Measurements from ENCODE around the gene GRK5. TPM values are rescaled to one million over a fixed set of nuclear protein-coding genes. Genes with fewer than 3 reads are reported as not detected.

Gene GRK5
- total RNA-seq, 6 experiments from 2014 or later: 5.9 to 11.5 (median 7.9) TPM

- ATAC-seq: no peak
- H3K9me3 ChIP-seq: no peaks in the 10 kb centered on the region
- no peak overlapping the region for H3K4me3 ChIP-seq
- TF ChIP-seq CTCF (IDR thresholded peaks at IDR 0.05) (no peak), POLR2A (IDR thresholded peaks at IDR 0.05) (no peak)
- H3K27ac ChIP-seq: no peak overlapping the region
- DNase-seq: no peak
- no peaks in the 10 kb centered on the region for H3K4me1 ChIP-seq
- intact Hi-C loops (cut with DNase I): no loop called here
- WGBS (ENCODE audit: insufficient coverage, low coverage, low lambda C conversion rate, missing lambda C conversion rate): 67% methylated on average over 4 of the region's 5 CpGs
- no peaks in the 10 kb centered on the region for H3K27me3 ChIP-seq
- no peaks in the 10 kb centered on the region for H3K36me3 ChIP-seq
Observed at GRCh38 chr10:119330342-119330741, 123.0 kb downstream of the GRK5 start.

GRCh38 chr10:119331061-119331460 lies 123.7 kb downstream of the GRK5 start:
- no peak for DNase-seq
- no peak for ATAC-seq
- Histone ChIP-seq H3K27me3 (no peaks in the 10 kb centered on the region), H3K4me1 (no peaks in the 10 kb centered on the region), H3K36me3 (no peaks in the 10 kb centered on the region), H3K9me3 (no peaks in the 10 kb centered on the region), H3K4me3 (no peak overlapping the region), H3K27ac (no peak overlapping the region)
- no peak for TF ChIP-seq CTCF (IDR thresholded peaks at IDR 0.05)
- intact Hi-C loops (cut with DNase I): no loop called here
- whole genome bisulfite sequencing (ENCODE audit: insufficient coverage, low coverage, low lambda C conversion rate, missing lambda C conversion rate): 87% methylated on average over 12 of the region's 15 CpGs

- Histone ChIP-seq H3K27ac (no peak overlapping the region), H3K4me1 (no peaks in the 10 kb centered on the region), H3K9me3 (no peaks in the 10 kb centered on the region), H3K36me3 (no peaks in the 10 kb centered on the region), H3K4me3 (no peak overlapping the region), H3K27me3 (no peaks in the 10 kb centered on the region)
- TF ChIP-seq CTCF (IDR thresholded peaks at IDR 0.05): no peak
- TF ChIP-seq POLR2A (IDR thresholded peaks at IDR 0.05): no peak
- 95% methylated on average over 3 of the region's 8 CpGs for WGBS (ENCODE audit: insufficient coverage, low coverage, low lambda C conversion rate, missing lambda C conversion rate)
- no peak for ATAC-seq
- no peak for DNase-seq
- intact Hi-C loops (cut with DNase I): no loop called here
Observed at GRCh38 chr10:119333146-119333792, 125.9 kb downstream of the GRK5 start.

- Histone ChIP-seq H3K36me3 (no peaks in the 10 kb centered on the region), H3K27me3 (no peaks in the 10 kb centered on the region), H3K27ac (peak overlapping the region in 1 of 3 donors; percentile 29), H3K4me1 (peaks cover 0 to 5% (median 2%) of the 10 kb centered on the region in 4 donors), H3K9me3 (no peaks in the 10 kb centered on the region), H3K4me3 (no peak overlapping the region)
- WGBS (ENCODE audit: insufficient coverage, low coverage, low lambda C conversion rate, missing lambda C conversion rate): 58% methylated on average over 5 of the region's 10 CpGs
- DNase-seq (no peak), ATAC-seq (peak; percentile 61 to 77 (median 68))
- TF ChIP-seq CTCF (IDR thresholded peaks at IDR 0.05) (no peak), POLR2A (IDR thresholded peaks at IDR 0.05) (no peak)
- intact Hi-C loops (cut with DNase I): no loop called here
Observed at GRCh38 chr10:119335671-119336353, 128.4 kb downstream of the GRK5 start.

Measured in right lobe of liver (tissue), 6 donors.